CMK (cell line): ENCODE results near the gene OR10H1.
"Not testable (repeated sequence)": the region's sequence is repeated elsewhere in the genome, so short reads cannot be mapped to it uniquely, and the experiment has no call there.

ENCODE experiments used
- DNase-seq: peaks from one replicate; pipeline ENCODE4 v3.0.0-alpha.2; 2010; ENCODE audit warnings: low read depth

Gene OR10H1

GRCh38 chr19:15774159-15774558, 41.3 kb downstream of the OR10H1 start:
- DNase-seq: not testable (repeated sequence)

GRCh38 chr19:15769586-15769985, 45.9 kb downstream of the OR10H1 start:
- no peak for DNase-seq

- DNase-seq: no peak
Observed at GRCh38 chr19:15759962-15760565, 55.4 kb downstream of the OR10H1 start.

- DNase-seq: no peak
Observed at GRCh38 chr19:15758379-15758778, 57.1 kb downstream of the OR10H1 start.
